ENCODE results near the gene ITGAE. TPM values are rescaled to one million over a fixed set of nuclear protein-coding genes. Genes with fewer than 3 reads are reported as not detected.

Gene ITGAE
- total and polyA plus RNA-seq, 10 of the 15 experiments (the other 5 are each of a cell fraction or from before 2014, with no cell fraction given): 13.1 to 161 (median 34.8) TPM

DNA sequence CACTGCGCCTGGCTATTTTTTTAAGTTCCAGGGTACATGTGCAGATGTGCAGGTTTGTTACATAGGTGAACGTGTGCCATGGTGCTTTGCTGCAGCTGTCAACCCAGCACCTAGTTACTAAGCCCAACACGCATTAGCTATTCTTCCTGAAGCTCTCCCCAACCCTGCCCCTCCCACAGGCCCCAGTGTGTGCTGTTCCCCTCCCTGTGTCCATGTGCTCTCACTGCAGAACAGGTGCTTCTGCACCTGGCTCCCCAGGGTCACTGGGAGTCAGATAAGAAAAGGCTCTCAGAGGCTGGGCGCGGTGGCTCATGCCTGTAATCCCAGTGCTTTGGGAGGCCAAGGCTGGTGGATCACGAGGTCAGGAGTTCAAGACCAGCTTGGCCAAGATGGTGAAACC is 71.1 kb downstream of the ITGAE start:
- FAIRE-seq: no peak
- TF ChIP-seq, protein P1, sequence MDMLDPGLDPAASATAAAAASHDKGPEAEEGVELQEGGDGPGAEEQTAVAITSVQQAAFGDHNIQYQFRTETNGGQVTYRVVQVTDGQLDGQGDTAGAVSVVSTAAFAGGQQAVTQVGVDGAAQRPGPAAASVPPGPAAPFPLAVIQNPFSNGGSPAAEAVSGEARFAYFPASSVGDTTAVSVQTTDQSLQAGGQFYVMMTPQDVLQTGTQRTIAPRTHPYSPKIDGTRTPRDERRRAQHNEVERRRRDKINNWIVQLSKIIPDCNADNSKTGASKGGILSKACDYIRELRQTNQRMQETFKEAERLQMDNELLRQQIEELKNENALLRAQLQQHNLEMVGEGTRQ (IDR thresholded peaks at IDR 0.05; ENCODE audit: borderline replicate concordance, low read depth, low read length): no peak
- TF ChIP-seq CBX3 (IDR thresholded peaks at IDR 0.05; ENCODE audit: borderline replicate concordance, low read depth) (no peak), BHLHE40 (IDR thresholded peaks at IDR 0.05; ENCODE audit: borderline replicate concordance in 1 of 2, low read depth in 2 of 2, low read length in 1 of 2) (no peak), CREM (IDR thresholded peaks at IDR 0.05; ENCODE audit: low read depth) (no peak), MEF2B (IDR thresholded peaks at IDR 0.05; ENCODE audit: partially characterized antibody, poor library complexity, severe bottlenecking) (no peak), SMAD5 (IDR thresholded peaks at IDR 0.05; ENCODE audit: low read depth) (no peak), PML (IDR thresholded peaks at IDR 0.05; ENCODE audit: low read length) (no peak), HDAC2 (IDR thresholded peaks at IDR 0.05) (no peak), NFYA (IDR thresholded peaks at IDR 0.05; ENCODE audit: borderline replicate concordance, low read depth, low read length) (no peak), FOXM1 (IDR thresholded peaks at IDR 0.05; ENCODE audit: low read depth, low read length) (no peak), BRCA1 (IDR thresholded peaks at IDR 0.05; ENCODE audit: low read depth, low read length) (no peak), SMAD1 (IDR thresholded peaks at IDR 0.05; ENCODE audit: low read depth, partially characterized antibody) (no peak), RBBP5 (conservative IDR thresholded peaks at IDR 0.05) (no peak)
- TF ChIP-seq, protein P2, sequence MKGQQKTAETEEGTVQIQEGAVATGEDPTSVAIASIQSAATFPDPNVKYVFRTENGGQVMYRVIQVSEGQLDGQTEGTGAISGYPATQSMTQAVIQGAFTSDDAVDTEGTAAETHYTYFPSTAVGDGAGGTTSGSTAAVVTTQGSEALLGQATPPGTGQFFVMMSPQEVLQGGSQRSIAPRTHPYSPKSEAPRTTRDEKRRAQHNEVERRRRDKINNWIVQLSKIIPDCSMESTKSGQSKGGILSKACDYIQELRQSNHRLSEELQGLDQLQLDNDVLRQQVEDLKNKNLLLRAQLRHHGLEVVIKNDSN (IDR thresholded peaks at IDR 0.05; ENCODE audit: borderline replicate concordance, extremely low read length, insufficient read depth, low read depth, low read length): no peak
- TF ChIP-seq, protein P3, sequence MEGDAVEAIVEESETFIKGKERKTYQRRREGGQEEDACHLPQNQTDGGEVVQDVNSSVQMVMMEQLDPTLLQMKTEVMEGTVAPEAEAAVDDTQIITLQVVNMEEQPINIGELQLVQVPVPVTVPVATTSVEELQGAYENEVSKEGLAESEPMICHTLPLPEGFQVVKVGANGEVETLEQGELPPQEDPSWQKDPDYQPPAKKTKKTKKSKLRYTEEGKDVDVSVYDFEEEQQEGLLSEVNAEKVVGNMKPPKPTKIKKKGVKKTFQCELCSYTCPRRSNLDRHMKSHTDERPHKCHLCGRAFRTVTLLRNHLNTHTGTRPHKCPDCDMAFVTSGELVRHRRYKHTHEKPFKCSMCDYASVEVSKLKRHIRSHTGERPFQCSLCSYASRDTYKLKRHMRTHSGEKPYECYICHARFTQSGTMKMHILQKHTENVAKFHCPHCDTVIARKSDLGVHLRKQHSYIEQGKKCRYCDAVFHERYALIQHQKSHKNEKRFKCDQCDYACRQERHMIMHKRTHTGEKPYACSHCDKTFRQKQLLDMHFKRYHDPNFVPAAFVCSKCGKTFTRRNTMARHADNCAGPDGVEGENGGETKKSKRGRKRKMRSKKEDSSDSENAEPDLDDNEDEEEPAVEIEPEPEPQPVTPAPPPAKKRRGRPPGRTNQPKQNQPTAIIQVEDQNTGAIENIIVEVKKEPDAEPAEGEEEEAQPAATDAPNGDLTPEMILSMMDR (IDR thresholded peaks at IDR 0.05 in 2 of 3, conservative IDR thresholded peaks at IDR 0.05 in 1 of 3; ENCODE audit: control insufficient read depth in 2 of 3, extremely low read depth in 1 of 3, insufficient read depth in 1 of 3, low read depth in 3 of 3, low read length in 3 of 3): no peak
- TF ChIP-seq, protein P4, sequence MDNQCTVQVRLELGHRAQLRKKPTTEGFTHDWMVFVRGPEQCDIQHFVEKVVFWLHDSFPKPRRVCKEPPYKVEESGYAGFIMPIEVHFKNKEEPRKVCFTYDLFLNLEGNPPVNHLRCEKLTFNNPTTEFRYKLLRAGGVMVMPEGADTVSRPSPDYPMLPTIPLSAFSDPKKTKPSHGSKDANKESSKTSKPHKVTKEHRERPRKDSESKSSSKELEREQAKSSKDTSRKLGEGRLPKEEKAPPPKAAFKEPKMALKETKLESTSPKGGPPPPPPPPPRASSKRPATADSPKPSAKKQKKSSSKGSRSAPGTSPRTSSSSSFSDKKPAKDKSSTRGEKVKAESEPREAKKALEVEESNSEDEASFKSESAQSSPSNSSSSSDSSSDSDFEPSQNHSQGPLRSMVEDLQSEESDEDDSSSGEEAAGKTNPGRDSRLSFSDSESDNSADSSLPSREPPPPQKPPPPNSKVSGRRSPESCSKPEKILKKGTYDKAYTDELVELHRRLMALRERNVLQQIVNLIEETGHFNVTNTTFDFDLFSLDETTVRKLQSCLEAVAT (IDR thresholded peaks at IDR 0.05): no peak

More for the DNA sequence above, 71.1 kb downstream of the ITGAE start:
- Histone ChIP-seq H2AFZ (ENCODE audit: control insufficient read depth, low read depth, low read length) (no peak overlapping the region), H3K4me1 (ENCODE audit: control insufficient read depth, insufficient read depth, low read length) (peaks cover 11% of the 10 kb centered on the region), H3K79me2 (ENCODE audit: control insufficient read depth, insufficient read depth, low read length) (peaks cover 26% of the 10 kb centered on the region), H3K36me3 (ENCODE audit: control insufficient read depth in 2 of 2, insufficient read depth in 2 of 2, low read length in 1 of 2) (0 out of 4 replicates have a peak, but pooled peaks cover 0 to 1% of the 10 kb centered on the region in 2 experiments), H3K4me2 (ENCODE audit: control insufficient read depth, insufficient read depth) (no peak overlapping the region), H3K27me3 (replicated peaks in 1 of 2; ENCODE audit: control insufficient read depth in 2 of 2, insufficient read depth in 2 of 2, low read length in 1 of 2) (no peaks in the 10 kb centered on the region), H3K9me3 (replicated peaks; ENCODE audit: control insufficient read depth, insufficient read depth, low read length) (no peaks in the 10 kb centered on the region), H3K9ac (ENCODE audit: control insufficient read depth, insufficient read depth, low read length) (no peak overlapping the region), H3K4me3 (no peak overlapping the region), H4K20me1 (ENCODE audit: control insufficient read depth, insufficient read depth) (no peaks in the 10 kb centered on the region), H3K27ac (ENCODE audit: control insufficient read depth, insufficient read depth) (no peak overlapping the region)
- intact Hi-C loops (cut with micrococcal nuclease; ENCODE audit: unreplicated experiment) (loop anchor here (5.0 to 10.0 kb wide), 4 partner anchors 38 to 685 kb away; no protein-coding TSS in a partner anchor), in situ Hi-C loops (cut with MboI) (no loop called here)
- ChIA-PET SMC1A (ENCODE audit: uncharacterized antibody, unreplicated experiment) (interaction anchor here (0.7 to 1.1 kb wide), 3 partner anchors 9 to 17 kb away, joined by 3 to 4 read pairs (median 3); no protein-coding TSS in a partner anchor), CTCF (interaction anchor here (5.3 kb wide), 1 partner anchor 8 kb away, joined by 48 read pairs; no protein-coding TSS in a partner anchor), RAD21 (ENCODE audit: unreplicated experiment) (interaction anchor here (0.5 to 5.2 kb wide), 2 partner anchors 18 to 45 kb away, joined by 3 to 27 read pairs; no protein-coding TSS in a partner anchor), POLR2A (no interaction called here)
- WGBS (ENCODE audit: insufficient coverage, insufficient replicate concordance, low lambda C conversion rate, missing lambda C conversion rate): 93% methylated on average over 6 of the region's 6 CpGs
- no TSS peak for BruUV-seq (replicated peaks)
- DNase-seq (ENCODE audit: low read depth, low spot score) (no peak), ATAC-seq (no peak)

Measured in GM12878 (cell line).